Measurements from ENCODE around the gene HYPK. TPM values are rescaled to one million over a fixed set of nuclear protein-coding genes. Genes with fewer than 3 reads are reported as not detected.
A peak's percentile ranks its signal among the peaks of the same experiment; 100 is the strongest.

HYPK gene
- total and polyA plus RNA-seq, 2 of the 8 experiments (the other 6 are each of a cell fraction or from before 2014, with no cell fraction given), result 5.4 to 17.6 TPM

GRCh38 chr15:43776718-43777266 lies 23.6 kb upstream of the HYPK start, which contains the start of gene ELL3 (continued):
- TF ChIP-seq, protein P1, sequence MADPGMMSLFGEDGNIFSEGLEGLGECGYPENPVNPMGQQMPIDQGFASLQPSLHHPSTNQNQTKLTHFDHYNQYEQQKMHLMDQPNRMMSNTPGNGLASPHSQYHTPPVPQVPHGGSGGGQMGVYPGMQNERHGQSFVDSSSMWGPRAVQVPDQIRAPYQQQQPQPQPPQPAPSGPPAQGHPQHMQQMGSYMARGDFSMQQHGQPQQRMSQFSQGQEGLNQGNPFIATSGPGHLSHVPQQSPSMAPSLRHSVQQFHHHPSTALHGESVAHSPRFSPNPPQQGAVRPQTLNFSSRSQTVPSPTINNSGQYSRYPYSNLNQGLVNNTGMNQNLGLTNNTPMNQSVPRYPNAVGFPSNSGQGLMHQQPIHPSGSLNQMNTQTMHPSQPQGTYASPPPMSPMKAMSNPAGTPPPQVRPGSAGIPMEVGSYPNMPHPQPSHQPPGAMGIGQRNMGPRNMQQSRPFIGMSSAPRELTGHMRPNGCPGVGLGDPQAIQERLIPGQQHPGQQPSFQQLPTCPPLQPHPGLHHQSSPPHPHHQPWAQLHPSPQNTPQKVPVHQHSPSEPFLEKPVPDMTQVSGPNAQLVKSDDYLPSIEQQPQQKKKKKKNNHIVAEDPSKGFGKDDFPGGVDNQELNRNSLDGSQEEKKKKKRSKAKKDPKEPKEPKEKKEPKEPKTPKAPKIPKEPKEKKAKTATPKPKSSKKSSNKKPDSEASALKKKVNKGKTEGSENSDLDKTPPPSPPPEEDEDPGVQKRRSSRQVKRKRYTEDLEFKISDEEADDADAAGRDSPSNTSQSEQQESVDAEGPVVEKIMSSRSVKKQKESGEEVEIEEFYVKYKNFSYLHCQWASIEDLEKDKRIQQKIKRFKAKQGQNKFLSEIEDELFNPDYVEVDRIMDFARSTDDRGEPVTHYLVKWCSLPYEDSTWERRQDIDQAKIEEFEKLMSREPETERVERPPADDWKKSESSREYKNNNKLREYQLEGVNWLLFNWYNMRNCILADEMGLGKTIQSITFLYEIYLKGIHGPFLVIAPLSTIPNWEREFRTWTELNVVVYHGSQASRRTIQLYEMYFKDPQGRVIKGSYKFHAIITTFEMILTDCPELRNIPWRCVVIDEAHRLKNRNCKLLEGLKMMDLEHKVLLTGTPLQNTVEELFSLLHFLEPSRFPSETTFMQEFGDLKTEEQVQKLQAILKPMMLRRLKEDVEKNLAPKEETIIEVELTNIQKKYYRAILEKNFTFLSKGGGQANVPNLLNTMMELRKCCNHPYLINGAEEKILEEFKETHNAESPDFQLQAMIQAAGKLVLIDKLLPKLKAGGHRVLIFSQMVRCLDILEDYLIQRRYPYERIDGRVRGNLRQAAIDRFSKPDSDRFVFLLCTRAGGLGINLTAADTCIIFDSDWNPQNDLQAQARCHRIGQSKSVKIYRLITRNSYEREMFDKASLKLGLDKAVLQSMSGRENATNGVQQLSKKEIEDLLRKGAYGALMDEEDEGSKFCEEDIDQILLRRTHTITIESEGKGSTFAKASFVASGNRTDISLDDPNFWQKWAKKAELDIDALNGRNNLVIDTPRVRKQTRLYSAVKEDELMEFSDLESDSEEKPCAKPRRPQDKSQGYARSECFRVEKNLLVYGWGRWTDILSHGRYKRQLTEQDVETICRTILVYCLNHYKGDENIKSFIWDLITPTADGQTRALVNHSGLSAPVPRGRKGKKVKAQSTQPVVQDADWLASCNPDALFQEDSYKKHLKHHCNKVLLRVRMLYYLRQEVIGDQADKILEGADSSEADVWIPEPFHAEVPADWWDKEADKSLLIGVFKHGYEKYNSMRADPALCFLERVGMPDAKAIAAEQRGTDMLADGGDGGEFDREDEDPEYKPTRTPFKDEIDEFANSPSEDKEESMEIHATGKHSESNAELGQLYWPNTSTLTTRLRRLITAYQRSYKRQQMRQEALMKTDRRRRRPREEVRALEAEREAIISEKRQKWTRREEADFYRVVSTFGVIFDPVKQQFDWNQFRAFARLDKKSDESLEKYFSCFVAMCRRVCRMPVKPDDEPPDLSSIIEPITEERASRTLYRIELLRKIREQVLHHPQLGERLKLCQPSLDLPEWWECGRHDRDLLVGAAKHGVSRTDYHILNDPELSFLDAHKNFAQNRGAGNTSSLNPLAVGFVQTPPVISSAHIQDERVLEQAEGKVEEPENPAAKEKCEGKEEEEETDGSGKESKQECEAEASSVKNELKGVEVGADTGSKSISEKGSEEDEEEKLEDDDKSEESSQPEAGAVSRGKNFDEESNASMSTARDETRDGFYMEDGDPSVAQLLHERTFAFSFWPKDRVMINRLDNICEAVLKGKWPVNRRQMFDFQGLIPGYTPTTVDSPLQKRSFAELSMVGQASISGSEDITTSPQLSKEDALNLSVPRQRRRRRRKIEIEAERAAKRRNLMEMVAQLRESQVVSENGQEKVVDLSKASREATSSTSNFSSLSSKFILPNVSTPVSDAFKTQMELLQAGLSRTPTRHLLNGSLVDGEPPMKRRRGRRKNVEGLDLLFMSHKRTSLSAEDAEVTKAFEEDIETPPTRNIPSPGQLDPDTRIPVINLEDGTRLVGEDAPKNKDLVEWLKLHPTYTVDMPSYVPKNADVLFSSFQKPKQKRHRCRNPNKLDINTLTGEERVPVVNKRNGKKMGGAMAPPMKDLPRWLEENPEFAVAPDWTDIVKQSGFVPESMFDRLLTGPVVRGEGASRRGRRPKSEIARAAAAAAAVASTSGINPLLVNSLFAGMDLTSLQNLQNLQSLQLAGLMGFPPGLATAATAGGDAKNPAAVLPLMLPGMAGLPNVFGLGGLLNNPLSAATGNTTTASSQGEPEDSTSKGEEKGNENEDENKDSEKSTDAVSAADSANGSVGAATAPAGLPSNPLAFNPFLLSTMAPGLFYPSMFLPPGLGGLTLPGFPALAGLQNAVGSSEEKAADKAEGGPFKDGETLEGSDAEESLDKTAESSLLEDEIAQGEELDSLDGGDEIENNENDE (IDR thresholded peaks at IDR 0.05; ENCODE audit: insufficient replicate concordance, low read length), result no peak
- peak; percentile 17 for TF ChIP-seq SAP30 (IDR thresholded peaks at IDR 0.05; ENCODE audit: insufficient read depth, insufficient replicate concordance, low read length)
- no peak for TF ChIP-seq RNF2 (IDR thresholded peaks at IDR 0.05; ENCODE audit: borderline replicate concordance, low read depth, low read length, missing control alignments, poor library complexity, severe bottlenecking)
- TF ChIP-seq POLR2A (IDR thresholded peaks at IDR 0.05; ENCODE audit: control extremely low read depth in 1 of 2, low read depth in 2 of 2, low read length in 2 of 2), result no peak; a peak in 1 of 3 replicates
- TF ChIP-seq RAD21 (IDR thresholded peaks at IDR 0.05 in 1 of 2, conservative IDR thresholded peaks at IDR 0.05 in 1 of 2; ENCODE audit: low read depth in 2 of 2, low read length in 2 of 2), result no peak
- no peak for TF ChIP-seq CTCF (IDR thresholded peaks at IDR 0.05; ENCODE audit: control extremely low read depth in 1 of 3, insufficient read depth in 1 of 3, low read depth in 1 of 3, low read length in 3 of 3)
- TF ChIP-seq RBBP5 (IDR thresholded peaks at IDR 0.05; ENCODE audit: borderline replicate concordance, low read depth, low read length), result no peak
